GM12878 (cell line): Measurements from ENCODE around the gene PRKAG2. TPM values are rescaled to one million over a fixed set of nuclear protein-coding genes. Genes with fewer than 3 reads are reported as not detected.

Experiments used
- ATAC-seq: fragments of 200-7000 bp; cut with Tn5 transposase; 3 replicates; pipeline ENCODE4 v1.9.1; 2020; ENCODE audit warnings: mild to moderate bottlenecking, moderate library complexity
- BruUV-seq: library from RNA; stranded (reverse); fragments of 400-500 nt; replicated peaks from 2 replicates; lab custom pipeline; 2021; lab: Mats Ljungman, UMichigan
- CTCF ChIA-PET: fragments of 300-600 bp; sonication (Branson Sonifier 250); formaldehyde crosslinking; extraction: SDS; loops from one replicate; lab custom pipeline; 2021; ENCODE audit warnings: inconsistent platforms; lab: Yijun Ruan, JAX
- POLR2A ChIA-PET: fragments of 350-600 bp; formaldehyde crosslinking; extraction: SDS; loops from one replicate; lab custom pipeline; 2021; ENCODE audit warnings: inconsistent platforms; lab: Charles Lee
- RAD21 ChIA-PET: fragments of 300-600 bp; sonication (Branson Sonifier 250); formaldehyde crosslinking; loops from one replicate; lab custom pipeline; 2023; ENCODE audit warnings: antibody characterized with exemption; ENCODE audit not compliant: unreplicated experiment; lab: Charles Lee
- SMC1A ChIA-PET: fragments of 300-600 bp; sonication (Branson Sonifier 250); formaldehyde crosslinking; loops from one replicate; lab custom pipeline; 2023; ENCODE audit not compliant: unreplicated experiment, uncharacterized antibody; lab: Charles Lee
- DNase-seq: peaks from one replicate; pipeline ENCODE4 v3.0.0-alpha.2; 2011; ENCODE audit warnings: low read depth, low spot score
- FAIRE-seq: peaks from 3 replicates; lab custom pipeline; 2011; peaks lifted over from hg19 to GRCh38; lab: Jason Lieb, UNC
- H2AFZ ChIP-seq: 2 replicates; pipeline ENCODE4 v1.6.0; 2011; ENCODE audit warnings: low read depth, low read length, control low read depth; ENCODE audit not compliant: control insufficient read depth
- H3K27ac ChIP-seq: 2 replicates; pipeline ENCODE4 v1.5.1; 2011; ENCODE audit warnings: control low read depth; ENCODE audit not compliant: control insufficient read depth, insufficient read depth
- H3K27me3 ChIP-seq, 2 experiments: replicated peaks in 1 of 2; 2 replicates each; pipeline versions ENCODE4 v1.6.0 to v1.6.1; 2011; ENCODE audit warnings: low read length in 1 of 2; ENCODE audit not compliant: control insufficient read depth in 2 of 2, insufficient read depth in 2 of 2
- H3K36me3 ChIP-seq, 2 experiments: 2 replicates each; pipeline ENCODE4 v1.5.1; 2011; ENCODE audit warnings: low read length in 1 of 2; ENCODE audit not compliant: control insufficient read depth in 2 of 2, insufficient read depth in 2 of 2
- H3K4me1 ChIP-seq: 2 replicates; pipeline ENCODE4 v1.6.1; 2011; ENCODE audit warnings: mild to moderate bottlenecking, low read length, moderate library complexity, mixed read lengths; ENCODE audit not compliant: control insufficient read depth, insufficient read depth
- H3K4me2 ChIP-seq: 2 replicates; pipeline ENCODE4 v1.6.0; 2011; ENCODE audit warnings: control low read depth; ENCODE audit not compliant: control insufficient read depth, insufficient read depth
- H3K4me3 ChIP-seq: fragments of 200-600 bp; sonication (generic); 2 replicates; pipeline ENCODE4 v1.5.1; 2016
- H3K79me2 ChIP-seq: 2 replicates; pipeline ENCODE4 v1.6.0; 2011; ENCODE audit warnings: low read length; ENCODE audit not compliant: control insufficient read depth, insufficient read depth
- H3K9ac ChIP-seq: 2 replicates; pipeline ENCODE4 v1.8.0; 2011; ENCODE audit warnings: low read length, control low read depth, mixed read lengths; ENCODE audit not compliant: control insufficient read depth, insufficient read depth
- H3K9me3 ChIP-seq: replicated peaks from 3 replicates; pipeline ENCODE4 v1.5.1; 2011; ENCODE audit warnings: mild to moderate bottlenecking, low read length; ENCODE audit not compliant: control insufficient read depth, insufficient read depth
- H4K20me1 ChIP-seq: 2 replicates; pipeline ENCODE4 v1.6.0; 2011; ENCODE audit not compliant: control insufficient read depth, insufficient read depth
- CHD2 ChIP-seq: IDR thresholded peaks from 2 replicates; pipeline ENCODE4 v1.6.1; 2011; ENCODE audit warnings: low read depth, low read length, improper control_type of control experiment, borderline replicate concordance
- CHD4 ChIP-seq: fragments of 200-600 bp; sonication (generic); IDR thresholded peaks from 2 replicates; pipeline ENCODE4 v1.6.1; 2016; ENCODE audit warnings: mild to moderate bottlenecking
- IRF4 ChIP-seq: IDR thresholded peaks from 2 replicates; pipeline ENCODE4 v1.6.1; 2011; ENCODE audit warnings: low read depth, low read length
- NFIC ChIP-seq: IDR thresholded peaks from 2 replicates; pipeline ENCODE4 v1.6.1; 2012; ENCODE audit warnings: low read depth, mild to moderate bottlenecking, inconsistent platforms, low read length, moderate library complexity
- NFYA ChIP-seq: IDR thresholded peaks from 2 replicates; pipeline ENCODE4 v1.6.1; 2011; ENCODE audit warnings: low read depth, mild to moderate bottlenecking, low read length, improper control_type of control experiment, borderline replicate concordance
- POLR2A ChIP-seq: IDR thresholded peaks from 2 replicates; pipeline ENCODE4 v1.6.1; 2011; ENCODE audit warnings: low read depth, mild to moderate bottlenecking, low read length
- POU2F2 ChIP-seq: IDR thresholded peaks from 3 replicates; pipeline ENCODE4 v1.6.1; 2011; ENCODE audit warnings: low read depth, mild to moderate bottlenecking, low read length, borderline replicate concordance
- RAD51 ChIP-seq: fragments of 450-650 bp; IDR thresholded peaks from 2 replicates; pipeline ENCODE4 v1.6.1; 2016; ENCODE audit warnings: moderate library complexity, mild to moderate bottlenecking, inconsistent platforms
- SMAD1 ChIP-seq: fragments of 450-650 bp; IDR thresholded peaks from 2 replicates; pipeline ENCODE4 v1.6.1; 2018; ENCODE audit warnings: mild to moderate bottlenecking, low read depth; ENCODE audit not compliant: partially characterized antibody
- SMC3 ChIP-seq: IDR thresholded peaks from 2 replicates; pipeline ENCODE4 v1.6.1; 2011; ENCODE audit warnings: low read length, improper control_type of control experiment, borderline replicate concordance
- SPI1 ChIP-seq: IDR thresholded peaks from 2 replicates; pipeline ENCODE4 v1.6.1; 2011; ENCODE audit warnings: low read depth, mild to moderate bottlenecking, low read length, moderate library complexity, borderline replicate concordance; ENCODE audit not compliant: insufficient read depth
- TBL1XR1 ChIP-seq: IDR thresholded peaks from 2 replicates; pipeline ENCODE4 v1.6.1; 2012; ENCODE audit warnings: low read depth, low read length, improper control_type of control experiment
- WGBS: methylation state at CpG from one replicate; pipeline ENCODE4 v1.1.6; 2016; ENCODE audit warnings: low lambda C conversion rate; ENCODE audit not compliant: insufficient replicate concordance, insufficient coverage; ENCODE audit errors: missing lambda C conversion rate; 5-methylcytosine and 5-hydroxymethylcytosine counted together
- in situ Hi-C: fragments of 300-500 bp; cut with MboI; formaldehyde crosslinking; loops from 9 replicates; pipeline ENCODE4 v1.14.3; 2018; ENCODE audit warnings: mixed read lengths
- intact Hi-C: fragments of 100-400 bp; cut with micrococcal nuclease; formaldehyde crosslinking; loops from one replicate; pipeline ENCODE4 v1.14.2; 2022; ENCODE audit not compliant: unreplicated experiment
- polyA plus RNA-seq, 11 experiments: library from polyadenylated mRNA; depleted of rRNA in 4 of 11; unstranded in 6 of 11; stranded (reverse) in 5 of 11; fragments of >200 nt; fragmentation: Nextera tagmentation in 4 of 11; fragmentation: Illumina TruSeq in 1 of 11; extraction: Ambion mirVana in 4 of 11; extraction: Trizol in 1 of 11; gene quantifications; 1 replicate in 1 of 11; 2 replicates in 10 of 11; pipeline versions ENCODE4 v1.2.1 to v1.2.3, GENCODE V29; 2011 to 2016; ENCODE audit warnings: inconsistent platforms in 2 of 11, missing spikeins in 2 of 11, low read depth in 1 of 11
- total RNA-seq, 4 experiments: library from RNA; depleted of rRNA in 3 of 4; stranded (reverse); fragments of >200 nt in 3 of 4; fragmentation: Illumina TruSeq in 1 of 4; extraction: Trizol in 1 of 4; gene quantifications; 2 replicates each; pipeline versions ENCODE4 v1.2.1 to v1.2.3, GENCODE V29; 2013 to 2021
- TF ChIP-seq, protein P1 (sequence below): fragments of 450-650 bp; IDR thresholded peaks from 2 replicates; pipeline ENCODE4 v1.6.1; 2018; ENCODE audit warnings: mild to moderate bottlenecking, low read depth, moderate library complexity; ENCODE audit not compliant: partially characterized antibody
- TF ChIP-seq, protein P2 (sequence below): fragments of 450-650 bp; IDR thresholded peaks from 2 replicates; pipeline ENCODE4 v1.6.1; 2017; ENCODE audit warnings: mild to moderate bottlenecking, low read depth, inconsistent platforms; ENCODE audit not compliant: poor library complexity, severe bottlenecking
- TF ChIP-seq, protein P3 (sequence below): IDR thresholded peaks from 2 replicates; pipeline ENCODE4 v1.6.1; 2012; ENCODE audit warnings: low read depth, low read length, improper control_type of control experiment
- TF ChIP-seq, protein P4 (sequence below): fragments of 450-650 bp; IDR thresholded peaks from 2 replicates; pipeline ENCODE4 v1.6.1; 2014; ENCODE audit warnings: mild to moderate bottlenecking
- TF ChIP-seq, protein P5 (sequence below): fragments of 150-350 bp; IDR thresholded peaks from 2 replicates; pipeline ENCODE4 v1.6.1; 2014; ENCODE audit warnings: mild to moderate bottlenecking, low read depth, low read length

PRKAG2 gene
- total and polyA plus RNA-seq, 10 of the 15 experiments (the other 5 are each of a cell fraction or from before 2014, with no cell fraction given), result 3.4 to 8.9 (median 6.8) TPM

DNA sequence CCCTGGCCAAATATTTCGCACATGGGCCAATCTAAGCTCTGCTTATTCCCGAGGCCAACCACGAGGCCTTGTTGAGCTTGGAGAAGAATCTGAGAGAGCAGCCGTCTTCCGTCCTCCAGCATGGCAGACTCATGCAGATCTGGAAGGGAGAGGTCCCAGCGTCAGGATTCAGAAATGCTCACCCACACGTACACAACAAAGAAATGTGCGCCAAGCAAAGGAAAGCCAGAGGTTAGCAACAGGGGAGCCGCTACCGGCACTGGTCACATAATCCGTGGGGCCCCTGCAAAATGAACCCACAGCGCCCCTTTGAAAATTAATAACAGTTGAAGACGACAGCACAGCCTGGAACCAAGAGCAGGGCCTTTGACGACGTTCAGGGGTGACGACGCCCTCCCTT, 25.4 kb upstream of the PRKAG2 start:
- WGBS, result 75% methylated on average over 17 of the region's 17 CpGs
- Histone ChIP-seq H3K4me2 (no peak overlapping the region), H3K4me1 (no peaks in the 10 kb centered on the region), H2AFZ (no peak overlapping the region), H3K27me3 (no peaks in the 10 kb centered on the region), H3K79me2 (no peaks in the 10 kb centered on the region), H3K9ac (no peak overlapping the region), H4K20me1 (no peaks in the 10 kb centered on the region), H3K27ac (no peak overlapping the region), H3K9me3 (no peaks in the 10 kb centered on the region), H3K4me3 (no peak overlapping the region), H3K36me3 (no peaks in the 10 kb centered on the region)
- no peak for DNase-seq
- intact Hi-C loops, result no loop called here
- ChIA-PET SMC1A (interaction anchor here (1.0 kb wide), 1 partner anchor 56 kb away, joined by 5 read pairs; no protein-coding TSS in a partner anchor), CTCF (interaction anchor here (0.6 kb wide), 1 partner anchor 64 kb away, joined by 4 read pairs; no protein-coding TSS in a partner anchor), RAD21 (no interaction called here), POLR2A (no interaction called here)
- no peak for ATAC-seq
- TF ChIP-seq SMAD1 (no peak), SPI1 (no peak), CHD4 (no peak), POU2F2 (no peak), IRF4 (no peak), NFIC (no peak), CHD2 (no peak), TBL1XR1 (no peak), NFYA (no peak), SMC3 (no peak), POLR2A (no peak), RAD51 (no peak)
- TF ChIP-seq, protein P1, sequence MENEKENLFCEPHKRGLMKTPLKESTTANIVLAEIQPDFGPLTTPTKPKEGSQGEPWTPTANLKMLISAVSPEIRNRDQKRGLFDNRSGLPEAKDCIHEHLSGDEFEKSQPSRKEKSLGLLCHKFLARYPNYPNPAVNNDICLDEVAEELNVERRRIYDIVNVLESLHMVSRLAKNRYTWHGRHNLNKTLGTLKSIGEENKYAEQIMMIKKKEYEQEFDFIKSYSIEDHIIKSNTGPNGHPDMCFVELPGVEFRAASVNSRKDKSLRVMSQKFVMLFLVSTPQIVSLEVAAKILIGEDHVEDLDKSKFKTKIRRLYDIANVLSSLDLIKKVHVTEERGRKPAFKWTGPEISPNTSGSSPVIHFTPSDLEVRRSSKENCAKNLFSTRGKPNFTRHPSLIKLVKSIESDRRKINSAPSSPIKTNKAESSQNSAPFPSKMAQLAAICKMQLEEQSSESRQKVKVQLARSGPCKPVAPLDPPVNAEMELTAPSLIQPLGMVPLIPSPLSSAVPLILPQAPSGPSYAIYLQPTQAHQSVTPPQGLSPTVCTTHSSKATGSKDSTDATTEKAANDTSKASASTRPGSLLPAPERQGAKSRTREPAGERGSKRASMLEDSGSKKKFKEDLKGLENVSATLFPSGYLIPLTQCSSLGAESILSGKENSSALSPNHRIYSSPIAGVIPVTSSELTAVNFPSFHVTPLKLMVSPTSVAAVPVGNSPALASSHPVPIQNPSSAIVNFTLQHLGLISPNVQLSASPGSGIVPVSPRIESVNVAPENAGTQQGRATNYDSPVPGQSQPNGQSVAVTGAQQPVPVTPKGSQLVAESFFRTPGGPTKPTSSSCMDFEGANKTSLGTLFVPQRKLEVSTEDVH, result no peak
- TF ChIP-seq, protein P2, sequence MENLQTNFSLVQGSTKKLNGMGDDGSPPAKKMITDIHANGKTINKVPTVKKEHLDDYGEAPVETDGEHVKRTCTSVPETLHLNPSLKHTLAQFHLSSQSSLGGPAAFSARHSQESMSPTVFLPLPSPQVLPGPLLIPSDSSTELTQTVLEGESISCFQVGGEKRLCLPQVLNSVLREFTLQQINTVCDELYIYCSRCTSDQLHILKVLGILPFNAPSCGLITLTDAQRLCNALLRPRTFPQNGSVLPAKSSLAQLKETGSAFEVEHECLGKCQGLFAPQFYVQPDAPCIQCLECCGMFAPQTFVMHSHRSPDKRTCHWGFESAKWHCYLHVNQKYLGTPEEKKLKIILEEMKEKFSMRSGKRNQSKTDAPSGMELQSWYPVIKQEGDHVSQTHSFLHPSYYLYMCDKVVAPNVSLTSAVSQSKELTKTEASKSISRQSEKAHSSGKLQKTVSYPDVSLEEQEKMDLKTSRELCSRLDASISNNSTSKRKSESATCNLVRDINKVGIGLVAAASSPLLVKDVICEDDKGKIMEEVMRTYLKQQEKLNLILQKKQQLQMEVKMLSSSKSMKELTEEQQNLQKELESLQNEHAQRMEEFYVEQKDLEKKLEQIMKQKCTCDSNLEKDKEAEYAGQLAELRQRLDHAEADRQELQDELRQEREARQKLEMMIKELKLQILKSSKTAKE, result no peak
- TF ChIP-seq, protein P3, sequence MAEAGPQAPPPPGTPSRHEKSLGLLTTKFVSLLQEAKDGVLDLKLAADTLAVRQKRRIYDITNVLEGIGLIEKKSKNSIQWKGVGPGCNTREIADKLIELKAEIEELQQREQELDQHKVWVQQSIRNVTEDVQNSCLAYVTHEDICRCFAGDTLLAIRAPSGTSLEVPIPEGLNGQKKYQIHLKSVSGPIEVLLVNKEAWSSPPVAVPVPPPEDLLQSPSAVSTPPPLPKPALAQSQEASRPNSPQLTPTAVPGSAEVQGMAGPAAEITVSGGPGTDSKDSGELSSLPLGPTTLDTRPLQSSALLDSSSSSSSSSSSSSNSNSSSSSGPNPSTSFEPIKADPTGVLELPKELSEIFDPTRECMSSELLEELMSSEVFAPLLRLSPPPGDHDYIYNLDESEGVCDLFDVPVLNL, result no peak
- TF ChIP-seq, protein P4, sequence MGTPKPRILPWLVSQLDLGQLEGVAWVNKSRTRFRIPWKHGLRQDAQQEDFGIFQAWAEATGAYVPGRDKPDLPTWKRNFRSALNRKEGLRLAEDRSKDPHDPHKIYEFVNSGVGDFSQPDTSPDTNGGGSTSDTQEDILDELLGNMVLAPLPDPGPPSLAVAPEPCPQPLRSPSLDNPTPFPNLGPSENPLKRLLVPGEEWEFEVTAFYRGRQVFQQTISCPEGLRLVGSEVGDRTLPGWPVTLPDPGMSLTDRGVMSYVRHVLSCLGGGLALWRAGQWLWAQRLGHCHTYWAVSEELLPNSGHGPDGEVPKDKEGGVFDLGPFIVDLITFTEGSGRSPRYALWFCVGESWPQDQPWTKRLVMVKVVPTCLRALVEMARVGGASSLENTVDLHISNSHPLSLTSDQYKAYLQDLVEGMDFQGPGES, result no peak
- TF ChIP-seq, protein P5, sequence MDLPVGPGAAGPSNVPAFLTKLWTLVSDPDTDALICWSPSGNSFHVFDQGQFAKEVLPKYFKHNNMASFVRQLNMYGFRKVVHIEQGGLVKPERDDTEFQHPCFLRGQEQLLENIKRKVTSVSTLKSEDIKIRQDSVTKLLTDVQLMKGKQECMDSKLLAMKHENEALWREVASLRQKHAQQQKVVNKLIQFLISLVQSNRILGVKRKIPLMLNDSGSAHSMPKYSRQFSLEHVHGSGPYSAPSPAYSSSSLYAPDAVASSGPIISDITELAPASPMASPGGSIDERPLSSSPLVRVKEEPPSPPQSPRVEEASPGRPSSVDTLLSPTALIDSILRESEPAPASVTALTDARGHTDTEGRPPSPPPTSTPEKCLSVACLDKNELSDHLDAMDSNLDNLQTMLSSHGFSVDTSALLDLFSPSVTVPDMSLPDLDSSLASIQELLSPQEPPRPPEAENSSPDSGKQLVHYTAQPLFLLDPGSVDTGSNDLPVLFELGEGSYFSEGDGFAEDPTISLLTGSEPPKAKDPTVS, result no peak
- no TSS peak for BruUV-seq
- FAIRE-seq, result no peak
- in situ Hi-C loops, result no loop called here
